OCI-LY1 (cell line): ENCODE results near the gene ADARB2.

Source experiments
- H2AFZ ChIP-seq: fragments of 200-600 bp; sonication (generic), shearing (Covaris generic); 2 replicates; pipeline ENCODE4 v1.6.0; 2014; ENCODE audit warnings: antibody characterized with exemption, mild to moderate bottlenecking, low read length
- H3F3A ChIP-seq: fragments of 200-600 bp; sonication (generic), shearing (Covaris generic); 2 replicates; pipeline ENCODE4 v1.6.0; 2014; ENCODE audit warnings: mild to moderate bottlenecking, antibody characterized with exemption, low read length, moderate library complexity; ENCODE audit not compliant: insufficient read depth
- H3K27ac ChIP-seq: fragments of 200-600 bp; sonication (generic); 2 replicates; pipeline ENCODE4 v1.5.1; 2014; ENCODE audit warnings: low read length, mixed run types, mild to moderate bottlenecking, low read depth; ENCODE audit not compliant: poor library complexity, severe bottlenecking
- H3K27me3 ChIP-seq: fragments of 200-600 bp; sonication (generic); 2 replicates; pipeline ENCODE4 v1.6.0; 2014; ENCODE audit warnings: antibody characterized with exemption, mild to moderate bottlenecking, low read length, moderate library complexity; ENCODE audit not compliant: insufficient read depth
- H3K36me3 ChIP-seq: fragments of 200-600 bp; sonication (generic); 2 replicates; pipeline ENCODE4 v1.6.1; 2014; ENCODE audit warnings: mild to moderate bottlenecking, antibody characterized with exemption, low read length, moderate library complexity, mixed read lengths; ENCODE audit not compliant: insufficient read depth
- H3K4me1 ChIP-seq: fragments of 200-600 bp; sonication (generic); 2 replicates; pipeline ENCODE4 v1.5.1; 2014; ENCODE audit warnings: mild to moderate bottlenecking, low read length, moderate library complexity; ENCODE audit not compliant: insufficient read depth, severe bottlenecking
- H3K4me2 ChIP-seq: fragments of 200-600 bp; sonication (generic), shearing (Covaris generic); 2 replicates; pipeline ENCODE4 v1.6.1; 2014; ENCODE audit warnings: low read length
- H3K4me3 ChIP-seq: fragments of 200-600 bp; sonication (generic); 2 replicates; pipeline ENCODE4 v1.5.1; 2014; ENCODE audit warnings: low read length, low read depth, mild to moderate bottlenecking, mixed read lengths; ENCODE audit not compliant: poor library complexity, severe bottlenecking
- H3K79me2 ChIP-seq: fragments of 200-600 bp; shearing (Covaris generic); 2 replicates; pipeline ENCODE4 v1.6.1; 2016; ENCODE audit warnings: mixed run types, low read length, mixed read lengths; ENCODE audit not compliant: insufficient read depth
- H3K9ac ChIP-seq: fragments of 200-600 bp; sonication (generic), shearing (Covaris generic); 2 replicates; pipeline ENCODE4 v1.6.1; 2014; ENCODE audit warnings: mild to moderate bottlenecking, low read length, mixed read lengths
- H3K9me2 ChIP-seq: fragments of 200-600 bp; sonication (generic), shearing (Covaris generic); 2 replicates; pipeline ENCODE4 v1.6.1; 2014; ENCODE audit warnings: low read depth, mild to moderate bottlenecking, low read length, mixed read lengths
- H3K9me3 ChIP-seq: fragments of 200-600 bp; shearing (Covaris generic); 2 replicates; pipeline ENCODE4 v1.6.1; 2014; ENCODE audit warnings: low read length, mixed read lengths
- H4K20me1 ChIP-seq: fragments of 200-600 bp; sonication (generic), shearing (Covaris generic); 2 replicates; pipeline ENCODE4 v1.6.0; 2016; ENCODE audit warnings: mild to moderate bottlenecking, low read length; ENCODE audit not compliant: insufficient read depth
- EZH2 ChIP-seq: fragments of 200-600 bp; sonication (generic), shearing (Covaris generic); IDR thresholded peaks from 2 replicates; pipeline ENCODE4 v1.8.0; 2017; ENCODE audit warnings: borderline replicate concordance, mixed run types, mild to moderate bottlenecking, antibody characterized with exemption, low read length, moderate library complexity, mixed read lengths
- TF ChIP-seq, protein P1 (sequence below): fragments of 200-600 bp; sonication (generic), shearing (Covaris generic); IDR thresholded peaks from 2 replicates; pipeline ENCODE4 v1.5.1; 2017; ENCODE audit warnings: mild to moderate bottlenecking, antibody characterized with exemption, low read length, moderate library complexity, mixed read lengths

Gene ADARB2

DNA sequence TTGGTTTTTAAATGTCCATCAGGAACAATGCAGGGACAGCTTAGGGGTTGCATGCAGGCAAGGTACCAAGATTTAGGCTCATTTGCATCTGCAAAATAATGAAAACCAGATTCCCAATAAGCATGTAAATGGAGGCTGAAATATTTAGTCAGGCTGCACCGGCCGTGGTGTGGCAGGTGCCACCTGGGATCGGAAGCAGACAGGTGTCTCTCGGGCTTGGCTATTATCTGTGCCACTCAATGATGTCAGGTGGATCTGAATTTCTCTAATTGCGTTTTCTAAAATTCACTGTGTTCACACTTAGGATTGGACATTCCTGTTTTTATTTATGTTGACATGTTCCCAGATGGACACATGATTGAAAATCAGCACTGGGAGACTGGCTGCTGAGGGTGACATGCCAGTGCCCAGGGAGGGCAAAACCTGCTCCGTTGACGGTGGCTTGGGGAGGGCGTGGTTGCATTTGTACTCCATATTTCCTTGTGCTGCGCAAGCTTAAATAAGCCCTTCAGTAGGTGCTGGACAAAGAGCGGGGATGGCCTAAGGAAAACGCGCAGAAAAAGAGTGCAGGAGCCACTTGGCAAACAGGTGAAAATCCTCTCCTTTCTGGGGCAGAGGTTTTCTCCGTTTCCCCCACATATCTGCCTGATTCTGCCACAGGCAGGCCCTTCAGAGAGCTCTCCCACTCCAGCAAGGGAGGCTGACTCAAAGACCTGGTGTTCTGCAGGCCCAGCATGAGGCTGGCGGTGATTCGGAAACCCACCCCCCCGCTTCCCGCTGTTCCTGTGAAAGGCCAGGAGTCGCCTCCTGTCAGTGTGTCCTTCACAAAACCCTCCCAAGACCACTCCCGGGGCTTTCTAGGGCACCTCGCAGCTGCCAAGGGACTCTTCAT lies 538.6 kb downstream of the ADARB2 start:
- no peaks in the 10 kb centered on the region for H3K36me3 ChIP-seq
- H3K9me2 ChIP-seq, result no peaks in the 10 kb centered on the region
- no peak for TF ChIP-seq EZH2
- TF ChIP-seq, protein P1, sequence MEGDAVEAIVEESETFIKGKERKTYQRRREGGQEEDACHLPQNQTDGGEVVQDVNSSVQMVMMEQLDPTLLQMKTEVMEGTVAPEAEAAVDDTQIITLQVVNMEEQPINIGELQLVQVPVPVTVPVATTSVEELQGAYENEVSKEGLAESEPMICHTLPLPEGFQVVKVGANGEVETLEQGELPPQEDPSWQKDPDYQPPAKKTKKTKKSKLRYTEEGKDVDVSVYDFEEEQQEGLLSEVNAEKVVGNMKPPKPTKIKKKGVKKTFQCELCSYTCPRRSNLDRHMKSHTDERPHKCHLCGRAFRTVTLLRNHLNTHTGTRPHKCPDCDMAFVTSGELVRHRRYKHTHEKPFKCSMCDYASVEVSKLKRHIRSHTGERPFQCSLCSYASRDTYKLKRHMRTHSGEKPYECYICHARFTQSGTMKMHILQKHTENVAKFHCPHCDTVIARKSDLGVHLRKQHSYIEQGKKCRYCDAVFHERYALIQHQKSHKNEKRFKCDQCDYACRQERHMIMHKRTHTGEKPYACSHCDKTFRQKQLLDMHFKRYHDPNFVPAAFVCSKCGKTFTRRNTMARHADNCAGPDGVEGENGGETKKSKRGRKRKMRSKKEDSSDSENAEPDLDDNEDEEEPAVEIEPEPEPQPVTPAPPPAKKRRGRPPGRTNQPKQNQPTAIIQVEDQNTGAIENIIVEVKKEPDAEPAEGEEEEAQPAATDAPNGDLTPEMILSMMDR, result no peak
- H3K9me3 ChIP-seq, result no peaks in the 10 kb centered on the region
- H4K20me1 ChIP-seq, result no peaks in the 10 kb centered on the region
- no peak overlapping the region for H3K4me2 ChIP-seq
- H3K4me1 ChIP-seq, result no peaks in the 10 kb centered on the region
- no peak overlapping the region for H3K9ac ChIP-seq
- no peak overlapping the region for H2AFZ ChIP-seq
- no peak overlapping the region for H3K27ac ChIP-seq
- no peaks in the 10 kb centered on the region for H3F3A ChIP-seq
- H3K79me2 ChIP-seq, result no peaks in the 10 kb centered on the region
- no peak overlapping the region for H3K4me3 ChIP-seq
- 0 out of 2 replicates have a peak, but pooled peaks cover 3% of the 10 kb centered on the region for H3K27me3 ChIP-seq

GRCh38 chr10:1197384-1197783 lies 539.9 kb downstream of the ADARB2 start:
- no peaks in the 10 kb centered on the region for H3K9me2 ChIP-seq
- no peaks in the 10 kb centered on the region for H3K36me3 ChIP-seq
- H3F3A ChIP-seq, result no peaks in the 10 kb centered on the region
- H3K9ac ChIP-seq, result no peak overlapping the region
- no peak overlapping the region for H3K4me2 ChIP-seq
- H2AFZ ChIP-seq, result no peak overlapping the region
- H3K9me3 ChIP-seq, result no peaks in the 10 kb centered on the region
- H3K79me2 ChIP-seq, result no peaks in the 10 kb centered on the region
- H3K27ac ChIP-seq, result no peak overlapping the region
- TF ChIP-seq, protein P1, result no peak
- no peak for TF ChIP-seq EZH2
- no peak overlapping the region for H3K4me3 ChIP-seq
- H4K20me1 ChIP-seq, result no peaks in the 10 kb centered on the region
- H3K4me1 ChIP-seq, result no peaks in the 10 kb centered on the region
- 0 out of 2 replicates have a peak, but pooled peaks cover 3% of the 10 kb centered on the region for H3K27me3 ChIP-seq

- TF ChIP-seq, protein P1, result no peak
- TF ChIP-seq EZH2, result no peak
- Histone ChIP-seq H3K79me2 (no peaks in the 10 kb centered on the region), H3F3A (no peaks in the 10 kb centered on the region), H3K9me2 (no peaks in the 10 kb centered on the region), H3K27me3 (0 out of 2 replicates have a peak, but pooled peaks cover 3% of the 10 kb centered on the region), H2AFZ (no peak overlapping the region), H3K9me3 (no peaks in the 10 kb centered on the region), H3K4me1 (no peaks in the 10 kb centered on the region), H3K4me2 (no peak overlapping the region), H3K4me3 (no peak overlapping the region), H4K20me1 (no peaks in the 10 kb centered on the region), H3K27ac (no peak overlapping the region), H3K9ac (no peak overlapping the region), H3K36me3 (no peaks in the 10 kb centered on the region)
Observed at GRCh38 chr10:1196656-1197055, 540.7 kb downstream of the ADARB2 start.
